Measurements from ENCODE around the gene DDX23.

Gene DDX23

DNA sequence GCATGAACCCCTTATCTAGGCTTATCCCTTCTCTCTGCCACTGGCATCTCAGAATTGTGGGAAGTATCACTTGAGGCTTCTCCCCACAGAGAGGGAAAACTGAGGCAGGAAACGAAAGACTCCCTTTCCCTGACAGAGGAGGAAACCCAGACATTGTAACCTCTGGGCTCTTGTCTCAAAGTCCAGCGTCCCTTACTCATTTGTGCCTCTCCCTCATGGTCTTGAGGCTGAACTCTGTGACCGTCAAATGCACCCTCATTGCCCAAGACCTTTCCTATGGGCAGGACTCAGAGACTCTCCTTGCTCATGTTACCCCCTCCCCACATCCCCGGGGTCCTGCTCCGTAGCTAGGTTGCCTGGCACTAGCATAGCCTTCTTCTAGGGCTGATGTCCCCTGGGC is 29.8 kb downstream of the DDX23 start:
- DNase-seq = no peak

DNA sequence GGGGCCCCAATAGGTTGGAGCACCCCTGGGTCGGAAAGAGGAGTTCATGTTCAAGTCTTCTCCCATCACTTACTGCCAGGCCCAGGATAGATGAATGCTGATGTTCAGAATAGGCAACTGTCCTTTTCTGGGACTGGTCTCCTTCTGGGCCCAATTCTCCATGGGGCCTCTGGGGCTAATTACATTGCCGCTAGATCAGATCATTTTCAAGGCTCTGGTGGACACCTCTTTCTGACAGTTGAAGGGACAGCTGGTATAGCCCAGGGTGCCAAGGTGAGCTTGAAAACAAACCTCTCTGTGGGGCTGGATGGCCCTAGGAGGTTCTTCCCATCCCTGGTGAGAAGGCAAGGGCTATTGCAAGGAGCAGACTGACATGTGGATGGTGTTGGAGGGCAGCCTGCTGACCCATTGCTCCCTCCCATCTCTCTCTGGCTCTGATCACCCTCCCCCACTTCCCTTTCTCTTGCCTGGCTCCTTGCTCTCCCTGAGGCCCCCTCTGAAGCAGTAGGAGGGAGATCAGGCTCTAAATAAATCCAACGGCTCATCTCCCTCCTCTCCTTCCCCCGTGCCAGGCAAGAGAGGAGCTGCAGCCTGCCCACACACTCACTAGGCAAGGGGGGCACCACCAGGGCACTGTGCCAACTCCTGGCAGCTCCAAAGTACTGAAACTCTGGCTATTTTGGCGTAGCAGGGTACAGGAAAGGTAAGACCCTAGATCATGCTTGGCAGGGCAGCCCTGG is 31.8 kb downstream of the DDX23 start:
- no peak for DNase-seq

DNA sequence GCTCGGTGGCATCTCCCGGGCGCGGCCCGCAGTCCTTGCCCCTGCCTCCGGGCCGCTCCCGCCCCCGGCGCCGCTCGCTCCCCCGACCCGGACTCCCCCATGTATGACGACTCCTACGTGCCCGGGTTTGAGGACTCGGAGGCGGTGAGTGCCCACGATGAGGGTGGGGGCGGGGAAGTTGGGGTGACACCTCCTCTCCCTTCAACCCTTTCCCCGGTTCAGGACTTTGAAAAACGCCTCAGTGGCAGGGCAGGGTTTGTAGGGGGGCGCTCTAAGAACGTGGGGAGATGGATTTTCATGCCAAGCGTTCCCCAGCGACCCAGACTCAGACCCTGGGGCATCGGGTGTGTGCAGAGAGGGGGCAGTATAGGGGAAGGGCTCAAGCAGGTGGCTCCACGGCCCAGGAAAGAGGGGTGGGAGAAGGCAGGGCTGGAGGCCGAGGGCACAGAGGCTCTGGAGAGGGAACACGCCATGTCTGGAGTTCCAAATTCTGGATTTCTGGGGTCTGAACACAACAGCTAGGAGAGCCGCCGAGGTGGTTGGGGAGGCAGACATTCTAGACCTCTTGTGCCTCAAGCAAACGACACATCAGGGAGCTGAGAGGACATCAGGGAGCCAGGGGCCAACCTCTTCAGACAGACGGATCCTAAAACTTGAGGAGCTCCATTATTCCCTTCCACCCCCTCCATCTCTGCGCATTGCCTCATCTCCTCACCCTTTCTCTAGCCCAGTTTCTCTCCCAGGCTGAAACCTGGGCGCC is 33.0 kb downstream of the DDX23 start:
- peak; percentile 40 for DNase-seq

DNA sequence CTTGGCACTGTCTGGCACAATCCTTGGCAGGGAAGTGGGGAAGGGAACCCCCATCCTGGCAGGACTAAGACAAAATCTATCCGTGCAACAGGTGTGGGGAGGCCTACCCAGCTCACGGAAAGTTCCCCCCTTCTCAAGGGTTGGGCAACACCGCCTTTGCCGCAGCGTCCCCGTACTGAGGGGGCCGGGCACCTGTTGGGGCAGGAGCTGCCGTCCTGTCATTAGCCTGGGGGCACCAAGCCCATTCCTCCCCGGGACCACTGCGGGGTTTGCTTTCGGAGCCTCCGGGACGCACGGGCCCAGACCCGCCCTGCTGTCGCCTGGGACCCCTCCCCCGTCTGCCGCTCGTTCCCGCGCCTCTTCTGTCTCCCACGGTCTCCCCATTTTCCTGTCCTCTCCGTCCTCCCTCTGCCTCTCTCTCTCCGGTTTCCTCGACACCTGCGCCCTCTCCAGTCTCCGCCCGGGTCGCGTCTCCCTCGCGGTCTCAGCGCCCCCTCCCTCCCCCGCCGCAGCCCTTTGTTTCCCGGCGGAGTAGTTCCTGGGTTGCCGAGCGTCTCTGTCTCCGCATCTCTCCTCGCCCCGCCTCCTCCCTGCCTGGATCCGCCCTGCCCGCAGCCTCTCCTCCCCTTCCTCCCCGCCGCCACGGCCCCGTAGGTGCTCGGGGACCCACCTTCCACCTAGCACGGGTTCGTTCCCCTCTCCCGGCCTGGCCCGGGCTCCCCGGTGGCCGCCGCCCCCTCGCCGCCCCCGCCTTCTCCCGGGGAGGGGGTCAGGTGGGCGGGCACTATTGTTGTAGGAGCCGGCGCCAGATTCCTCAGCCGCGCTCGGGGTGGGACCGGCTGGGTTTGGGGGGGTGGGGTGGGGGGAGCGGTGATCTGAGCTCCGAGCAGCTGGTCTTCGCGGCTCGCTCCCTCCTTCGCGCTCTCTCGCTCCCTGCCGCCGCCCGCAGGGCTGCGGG is 33.8 kb downstream of the DDX23 start, which contains the start of gene CACNB3:
Gene CACNB3 (plus strand): TSS at position 624 of the 958 bp plus-strand sequence. CDS start 434 bp downstream, outside the sequence.
- DNase-seq = peak; percentile 87

DNA sequence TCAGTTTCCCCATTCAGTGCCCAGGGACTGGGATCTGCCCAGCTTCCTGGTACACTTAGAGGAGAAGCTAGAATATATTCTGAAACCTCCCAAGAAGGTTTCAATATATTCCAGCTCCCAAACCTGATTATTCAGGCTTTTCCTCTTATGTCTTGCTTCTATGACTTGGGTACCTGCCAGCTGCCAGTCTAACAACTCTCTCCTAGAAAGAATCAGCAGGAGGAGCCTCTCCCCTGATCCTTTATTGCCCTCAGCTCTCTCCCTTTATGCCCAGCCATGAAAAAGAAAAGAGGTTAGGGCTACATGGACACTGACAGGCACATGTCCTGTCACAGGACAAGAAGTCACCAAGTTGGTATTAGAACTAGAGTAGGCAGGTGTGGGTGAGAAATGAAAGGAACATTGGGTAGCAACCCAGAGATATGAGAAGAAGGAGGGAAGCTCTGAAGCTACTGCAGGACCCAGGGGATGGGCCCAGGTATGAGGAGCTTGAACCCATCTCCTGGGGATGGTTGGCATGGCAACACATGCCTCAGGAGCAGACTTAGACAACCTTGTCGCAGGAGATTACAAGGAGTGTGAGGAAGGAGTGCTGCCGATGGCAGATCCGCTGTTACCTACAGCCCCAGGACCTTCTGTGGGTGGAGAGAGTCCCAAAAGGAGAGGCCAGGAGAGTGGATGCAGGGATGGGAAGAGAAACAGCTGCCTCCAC is 35.7 kb downstream of the DDX23 start:
- DNase-seq = no peak

DNA sequence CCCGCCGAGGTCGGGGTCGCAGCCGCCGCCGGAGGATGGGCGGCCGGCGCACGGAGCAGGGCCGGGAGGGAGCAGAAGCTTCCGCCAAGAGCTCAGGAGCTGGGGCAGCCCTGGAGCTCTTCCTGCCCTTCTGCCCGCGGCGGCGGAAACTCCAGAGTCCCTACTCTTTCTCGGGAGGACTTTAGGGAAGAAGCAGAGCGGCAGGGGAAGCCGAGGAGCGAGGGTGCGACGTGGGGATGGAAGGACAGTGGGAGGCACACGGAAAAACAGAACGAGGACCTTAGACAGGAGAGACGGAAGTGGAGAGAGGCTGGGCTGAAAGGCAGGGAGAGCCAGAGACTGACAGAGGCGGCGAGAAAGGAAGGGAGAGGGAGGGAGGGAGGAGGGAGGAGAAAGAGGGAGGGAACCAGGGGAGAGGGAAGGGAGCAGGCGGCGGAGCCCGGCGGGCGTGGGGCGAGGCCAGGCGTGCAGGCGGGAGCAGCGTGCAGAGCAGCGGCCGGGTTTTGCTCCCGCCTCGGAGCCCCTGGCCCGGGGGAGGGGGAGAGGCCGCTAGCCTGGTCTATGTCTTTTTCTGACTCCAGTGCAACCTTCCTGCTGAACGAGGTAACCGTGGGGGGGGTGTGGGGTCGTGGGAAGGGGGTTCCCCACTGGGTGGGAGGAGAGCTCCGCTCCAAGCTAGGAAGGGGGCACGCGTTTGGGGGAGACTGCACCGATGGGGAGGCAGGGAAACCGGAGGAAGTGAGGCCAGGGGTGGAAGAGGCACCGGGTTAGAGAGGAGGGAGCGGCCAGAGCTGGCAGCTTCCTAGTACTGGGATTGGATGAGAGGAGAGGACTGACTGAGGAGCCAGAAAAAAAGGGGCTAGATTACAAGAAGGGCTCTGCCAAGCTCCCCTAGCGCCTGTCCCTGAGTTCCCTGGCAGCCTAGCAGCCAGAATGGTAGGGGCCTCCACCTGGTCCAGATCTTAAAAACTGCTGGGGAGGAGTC is 36.5 kb downstream of the DDX23 start:
- DNase-seq = peak; percentile 68

DNA sequence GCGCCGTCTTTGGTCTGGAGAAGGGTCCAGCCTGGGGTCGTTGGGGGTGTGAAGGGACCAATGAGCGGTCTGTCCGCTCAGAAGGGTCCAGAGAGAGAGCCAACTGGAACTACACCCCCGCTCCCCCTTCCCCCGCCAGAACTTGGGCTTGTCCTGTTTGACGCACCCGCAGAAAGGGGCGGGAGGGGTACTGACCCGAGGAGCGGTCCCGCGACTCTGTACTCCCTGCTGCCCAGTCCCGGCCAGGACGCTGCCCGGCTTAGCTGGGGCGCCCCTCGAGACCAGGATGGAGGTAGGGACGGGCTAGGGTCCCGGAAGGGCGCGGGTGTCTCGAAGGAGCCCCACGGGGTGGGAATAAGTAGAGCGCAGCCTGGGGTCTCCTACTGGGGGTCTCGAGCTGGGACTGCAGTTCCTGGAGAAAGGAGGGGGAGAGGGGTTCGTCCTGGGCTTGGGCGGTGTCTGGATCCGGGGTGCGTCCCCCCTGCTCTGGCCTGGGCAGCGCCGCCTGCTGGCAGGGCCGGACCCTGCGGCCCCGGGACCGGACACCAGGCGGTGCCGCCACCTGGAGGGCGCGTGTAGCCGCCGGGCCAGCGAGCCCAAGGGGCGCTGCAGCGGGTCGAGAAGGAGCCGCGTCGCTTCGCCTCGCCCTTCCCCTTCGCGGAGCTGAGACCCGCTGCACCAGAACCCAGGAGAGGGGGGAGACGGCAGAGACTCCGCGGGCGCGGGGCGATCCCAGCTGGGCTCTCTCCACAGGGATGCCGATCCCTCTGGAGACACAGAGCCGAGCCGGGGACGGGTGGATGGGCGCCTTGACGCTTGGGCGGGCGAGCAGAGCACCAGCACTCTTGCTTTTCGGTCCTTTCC is 37.5 kb downstream of the DDX23 start:
- peak; percentile 87 for DNase-seq

DNA sequence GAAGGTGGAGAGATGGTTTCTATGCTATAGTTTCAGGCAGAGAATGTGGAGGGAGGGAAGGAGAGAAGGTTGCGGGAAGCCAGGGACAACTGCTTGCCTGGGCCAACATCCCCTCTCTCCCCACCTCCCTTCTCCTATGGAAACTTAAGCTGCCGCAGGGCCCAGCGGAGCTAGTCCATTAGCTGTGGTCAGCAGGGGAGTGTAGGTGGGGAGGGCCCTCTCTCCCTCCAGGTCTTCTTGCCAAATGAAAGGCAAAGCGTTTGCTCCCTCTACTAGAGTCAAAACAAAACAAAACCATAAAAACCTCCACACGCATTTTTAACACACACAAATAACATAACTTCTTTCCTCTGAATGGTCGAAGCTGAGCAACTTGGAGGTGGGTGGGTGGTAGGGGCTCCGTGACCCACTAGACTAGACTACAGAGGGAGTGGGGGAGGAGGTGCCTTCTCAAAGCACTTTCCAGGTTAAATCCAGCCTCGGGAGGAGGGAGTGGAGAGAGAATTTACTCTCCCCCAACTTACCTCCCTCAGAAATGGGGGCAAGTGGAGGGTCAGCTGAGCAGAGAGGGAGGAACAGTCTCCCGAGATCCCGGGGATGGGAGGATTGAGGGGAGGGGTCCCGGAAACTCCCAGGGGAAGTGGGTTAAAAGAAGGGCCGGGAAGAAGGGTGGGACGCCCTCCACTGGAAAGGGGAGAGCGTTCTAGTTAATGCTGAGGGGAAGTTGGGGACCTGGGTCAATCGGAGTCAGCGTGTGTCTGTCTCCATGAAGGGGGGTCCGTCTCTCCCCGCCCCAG is 38.3 kb downstream of the DDX23 start:
- DNase-seq = no peak

DNA sequence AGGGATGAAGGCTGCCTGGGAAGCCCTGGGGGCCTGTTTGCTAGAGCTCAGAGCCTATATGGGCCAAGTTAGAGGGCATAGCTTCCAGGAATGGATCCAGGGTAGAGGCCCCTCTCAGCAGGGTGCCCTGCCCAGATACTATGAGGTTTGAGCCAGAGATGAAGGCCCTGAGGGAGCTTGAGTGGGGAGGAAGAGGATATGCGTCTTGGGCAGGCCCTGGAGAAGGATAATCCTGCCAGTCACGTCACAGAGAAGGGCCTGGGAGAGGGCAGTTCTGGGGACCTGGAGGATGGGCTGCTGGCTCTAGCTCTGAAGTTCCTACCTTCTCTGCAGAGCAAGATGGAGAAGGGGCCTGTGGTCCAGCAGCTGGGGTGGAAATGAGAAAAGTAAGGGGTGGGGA is 39.6 kb downstream of the DDX23 start:
- DNase-seq = no peak

DNA sequence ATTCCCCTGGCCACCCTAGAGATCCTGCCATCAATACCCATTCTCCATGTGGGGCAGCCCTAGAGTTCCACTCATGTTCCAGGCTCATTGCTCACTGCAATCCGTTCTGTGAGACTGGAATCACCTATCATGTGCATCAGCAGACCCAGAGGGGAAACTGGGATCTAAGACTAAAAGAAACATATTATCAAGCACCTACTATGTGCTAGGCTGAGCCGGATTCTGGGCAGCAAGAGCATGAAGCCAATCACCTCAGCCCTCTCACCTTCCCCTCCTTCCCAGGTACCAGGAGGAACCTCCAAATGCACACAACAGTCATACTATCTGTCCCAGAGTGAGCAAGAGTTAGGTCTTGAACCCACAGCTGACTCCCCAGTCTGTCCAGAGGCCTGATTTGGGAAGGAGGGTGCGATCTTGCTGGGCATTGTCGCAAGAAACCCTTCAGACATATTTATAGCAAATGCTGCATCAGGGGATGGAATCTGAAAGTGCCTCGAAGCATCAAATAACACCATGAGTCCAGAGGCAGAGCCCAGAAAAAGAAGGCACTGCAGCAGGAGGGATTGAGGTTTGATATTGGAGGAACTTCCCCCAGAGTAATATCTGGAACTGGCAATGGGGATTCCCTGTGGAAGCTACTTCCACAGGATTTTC is 40.4 kb downstream of the DDX23 start:
- DNase-seq = no peak

DNA sequence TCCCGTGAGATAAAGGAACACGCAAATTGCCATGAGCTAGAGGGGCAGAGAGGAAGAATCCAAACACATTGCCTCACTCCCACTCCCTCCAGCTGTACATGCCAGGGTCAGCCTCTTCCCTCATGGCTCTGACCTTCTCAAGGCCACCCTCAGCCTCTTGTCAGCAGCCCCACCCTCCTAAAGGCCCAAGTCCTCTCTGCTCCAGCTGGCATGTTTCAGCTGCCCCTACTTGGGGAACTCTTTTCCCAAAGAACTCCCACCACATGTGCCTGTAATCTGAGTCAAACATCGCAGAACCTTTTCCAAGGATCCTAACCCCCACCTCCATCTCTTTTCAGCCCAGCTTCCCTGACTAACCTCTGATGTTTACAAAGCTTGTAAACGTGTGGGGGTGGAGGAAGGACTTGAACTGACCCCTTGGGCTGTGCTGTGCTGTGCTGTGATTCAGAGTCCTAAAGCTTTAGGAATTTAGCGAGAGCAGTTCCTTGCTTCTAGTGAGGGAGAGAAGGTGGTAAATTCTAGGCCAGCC is 41.0 kb downstream of the DDX23 start:
- DNase-seq = no peak

DNA sequence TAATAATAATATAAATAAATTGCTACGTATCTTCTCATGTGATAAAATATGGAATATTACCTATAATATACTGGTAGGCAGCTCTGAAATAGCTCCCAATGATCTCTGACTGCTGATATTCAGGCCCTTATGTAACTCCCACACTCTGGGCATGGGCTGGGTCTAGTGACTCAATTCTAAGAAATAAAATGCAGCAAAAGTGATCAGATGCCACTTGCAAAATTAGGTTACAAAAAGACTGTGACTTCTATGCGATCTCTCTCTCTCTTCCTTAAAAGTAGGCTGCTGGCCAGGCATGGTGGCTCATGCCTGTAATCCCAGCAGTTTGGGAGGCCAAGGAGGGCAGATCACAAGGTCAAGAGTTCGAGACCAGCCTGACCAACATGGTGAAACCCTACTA is 44.0 kb downstream of the DDX23 start:
- DNase-seq = no peak

DNA sequence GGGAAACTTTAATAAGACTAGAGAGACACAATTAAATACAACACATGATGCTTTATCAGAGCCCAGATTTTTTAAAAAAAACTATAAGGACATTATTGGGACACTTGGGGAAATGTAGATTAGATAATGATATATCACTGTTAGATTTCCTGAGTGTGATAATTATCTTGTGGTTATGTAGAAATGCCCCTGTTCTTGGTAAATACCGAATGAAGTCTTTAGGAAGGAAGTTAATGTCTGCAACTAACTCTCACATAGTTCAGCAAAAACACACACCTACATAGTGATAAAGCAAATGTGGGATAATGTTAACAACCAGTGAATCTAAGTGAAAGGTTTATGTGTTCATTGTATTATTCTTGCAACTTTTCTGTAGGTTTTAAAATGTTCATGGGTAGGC is 48.3 kb downstream of the DDX23 start:
- DNase-seq = no peak

DNA sequence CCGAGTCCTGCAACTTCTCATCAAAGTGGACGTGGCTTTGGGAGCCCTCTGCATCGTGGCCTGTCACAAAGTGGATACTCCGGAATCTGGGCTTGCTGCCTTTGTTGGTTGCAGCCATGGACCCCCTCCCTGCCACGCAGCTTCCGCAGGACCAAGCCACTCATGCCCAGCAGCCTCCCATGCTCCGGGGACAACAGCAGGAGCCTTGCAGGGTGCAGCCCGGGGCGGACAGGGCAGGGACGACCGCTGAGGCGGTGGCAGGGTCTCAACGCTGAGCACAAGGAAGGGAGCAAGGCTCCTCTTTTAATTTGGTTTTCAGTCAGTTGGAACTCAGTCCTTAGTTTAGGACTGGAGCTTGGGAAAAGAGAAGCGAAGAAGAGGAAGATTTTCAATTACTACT is 51.0 kb downstream of the DDX23 start:
- no peak for DNase-seq

DNA sequence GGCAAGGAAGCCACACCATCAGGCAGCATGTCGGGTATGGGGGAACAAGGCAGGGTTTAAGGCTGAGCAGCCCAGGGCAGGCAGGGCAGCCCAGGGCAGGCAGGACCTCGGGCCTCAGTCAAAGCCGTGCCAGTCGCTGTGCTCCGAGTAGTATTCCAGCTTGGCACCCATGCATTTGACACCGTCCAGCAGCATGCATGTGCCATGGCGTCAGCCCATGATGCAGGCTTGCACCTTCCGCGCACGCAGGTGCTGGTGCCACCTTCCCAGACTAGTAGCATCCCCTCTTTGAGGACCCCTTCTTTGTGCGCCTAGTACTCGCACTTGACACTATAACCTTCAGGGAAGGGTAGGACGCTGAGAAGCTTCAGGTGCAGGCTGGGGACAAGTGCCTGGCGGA is 51.5 kb downstream of the DDX23 start:
- DNase-seq = no peak

DNA sequence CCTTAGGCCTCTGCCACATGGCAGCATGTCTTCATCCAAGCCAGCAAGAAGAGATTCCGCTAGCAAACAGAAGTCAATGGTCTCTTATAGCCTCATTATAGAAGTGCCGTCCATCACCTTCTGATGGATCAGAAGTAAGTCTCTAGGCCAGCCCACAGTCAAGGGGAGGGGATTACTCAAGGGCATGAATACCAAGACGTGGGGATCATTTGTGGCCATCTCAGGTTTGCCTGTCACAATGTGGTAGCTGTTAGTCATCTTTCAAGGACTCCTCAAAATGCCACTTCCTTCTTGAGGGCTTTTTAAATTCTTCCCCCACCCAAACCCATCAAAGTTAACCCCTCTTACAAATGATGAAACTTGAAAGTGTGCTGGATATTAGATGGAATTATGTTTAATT is 55.0 kb downstream of the DDX23 start:
- peak; percentile 33 for DNase-seq

DNA sequence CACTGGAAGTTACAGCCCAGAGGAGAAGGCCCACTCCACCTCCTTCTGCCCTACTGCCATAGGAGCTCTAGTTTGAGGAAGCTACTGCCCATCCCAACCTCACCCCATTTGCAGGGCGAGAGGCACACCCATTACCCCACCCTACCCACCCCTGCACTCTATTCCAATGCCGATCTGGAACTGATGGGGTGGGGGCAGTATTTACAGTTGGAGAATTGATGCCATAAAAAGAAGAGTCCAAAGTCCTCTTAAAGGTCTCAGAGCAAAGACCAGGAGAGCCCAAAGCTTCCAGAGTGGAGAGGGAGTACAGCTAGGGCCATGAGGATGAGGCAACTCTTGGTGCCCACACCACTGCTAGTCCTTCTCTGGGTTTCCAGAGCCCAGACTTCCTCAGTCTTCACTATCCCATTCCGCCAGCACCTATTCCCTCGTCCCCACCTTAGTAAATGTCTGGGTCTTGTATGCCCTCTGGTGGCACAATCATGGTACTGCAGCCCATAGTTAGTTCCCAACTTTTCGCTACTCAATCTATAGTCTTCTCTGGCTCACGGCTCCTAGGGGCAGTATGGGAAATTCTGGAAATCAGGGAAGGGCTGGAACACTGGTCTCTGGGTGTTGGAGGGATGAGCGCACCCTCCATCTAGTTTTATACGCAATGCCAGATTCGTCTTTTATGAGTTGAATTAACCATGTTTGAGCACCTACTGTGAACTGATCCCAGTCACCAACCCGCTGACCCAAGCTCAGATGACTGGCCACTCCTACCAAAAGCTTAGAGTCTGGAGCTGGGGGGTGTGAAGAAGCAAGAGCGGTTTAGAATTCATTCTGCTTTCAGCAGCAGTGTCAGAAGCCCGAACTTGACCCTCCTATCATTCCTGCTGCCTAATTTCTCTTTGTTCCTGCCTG is 56.2 kb downstream of the DDX23 start:
- peak; percentile 68 for DNase-seq
